ENCODE results near the gene ATIC.
"Not testable (repeated sequence)": the region's sequence is repeated elsewhere in the genome, so short reads cannot be mapped to it uniquely, and the experiment has no call there.

Gene ATIC

DNA sequence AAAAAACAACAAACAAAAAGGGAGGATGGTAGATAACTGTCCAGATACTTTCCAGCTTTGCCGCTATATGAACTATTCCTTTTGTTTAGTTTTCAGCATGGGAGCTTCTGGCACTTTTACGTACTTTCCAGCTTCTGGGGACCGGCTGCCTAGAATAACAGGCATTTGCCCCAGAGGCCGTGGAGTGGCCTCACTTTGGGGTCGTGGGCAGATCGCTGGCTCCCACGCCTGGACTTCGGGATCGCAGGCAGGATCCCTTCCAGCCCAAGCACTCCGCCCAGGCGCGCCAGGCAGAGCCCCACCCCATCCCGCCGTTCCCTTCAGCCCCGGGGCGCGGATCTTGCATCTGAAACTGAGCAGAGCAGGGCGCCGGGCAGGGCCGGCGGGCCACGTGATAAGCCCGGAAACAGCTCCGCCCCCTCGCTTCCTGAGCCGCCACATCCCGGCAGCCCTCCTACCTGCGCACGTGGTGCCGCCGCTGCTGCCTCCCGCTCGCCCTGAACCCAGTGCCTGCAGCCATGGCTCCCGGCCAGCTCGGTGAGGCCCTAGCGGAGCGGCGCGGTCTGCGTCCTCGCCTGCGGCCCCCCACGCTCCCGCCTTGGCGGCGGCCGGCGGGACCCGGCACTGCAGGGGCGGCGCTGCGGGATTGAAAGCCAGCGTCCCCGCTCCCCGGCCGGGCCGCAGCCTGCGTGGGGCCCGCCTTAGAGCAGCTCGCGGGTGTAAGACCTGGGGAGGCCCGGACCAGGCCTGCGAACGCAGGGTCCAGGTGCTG lies at the start of gene ATIC:
TSS of gene ATIC (plus strand) at position 435 of the 772 bp plus-strand sequence. CDS start at position 519, 84 bp downstream.
- peak; percentile 58 to 77 for DNase-seq (ENCODE audit: extremely low read depth in 1 of 2, low read depth in 1 of 2)

GRCh38 chr2:215262303-215262702 lies 49.6 kb upstream of the ATIC start:
- DNase-seq (ENCODE audit: extremely low read depth in 1 of 2, low read depth in 1 of 2), result no peak

GRCh38 chr2:215262741-215263362 lies 49.0 kb upstream of the ATIC start:
- no peak for DNase-seq (ENCODE audit: extremely low read depth in 1 of 2, low read depth in 1 of 2)

DNA sequence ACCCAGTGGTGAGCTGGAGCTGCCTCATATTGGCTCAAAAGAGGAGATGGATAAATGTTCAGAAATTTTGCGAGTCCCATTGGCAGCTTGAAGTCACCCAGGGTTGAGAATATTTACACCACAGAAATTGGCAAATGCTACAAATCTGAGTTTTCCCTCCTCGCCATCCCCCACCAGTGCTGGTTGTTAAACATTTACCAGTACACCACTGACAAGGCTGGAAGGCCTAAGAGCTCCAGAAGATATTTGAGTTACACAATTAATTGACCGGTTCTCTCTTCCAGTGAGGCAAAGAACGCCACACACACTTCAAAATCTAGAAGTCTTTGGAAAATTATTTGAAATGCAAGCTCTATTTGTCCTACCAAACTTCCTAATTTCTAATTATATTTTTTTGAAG lies 47.5 kb upstream of the ATIC start:
- DNase-seq (ENCODE audit: extremely low read depth in 1 of 2, low read depth in 1 of 2), result no peak

DNA sequence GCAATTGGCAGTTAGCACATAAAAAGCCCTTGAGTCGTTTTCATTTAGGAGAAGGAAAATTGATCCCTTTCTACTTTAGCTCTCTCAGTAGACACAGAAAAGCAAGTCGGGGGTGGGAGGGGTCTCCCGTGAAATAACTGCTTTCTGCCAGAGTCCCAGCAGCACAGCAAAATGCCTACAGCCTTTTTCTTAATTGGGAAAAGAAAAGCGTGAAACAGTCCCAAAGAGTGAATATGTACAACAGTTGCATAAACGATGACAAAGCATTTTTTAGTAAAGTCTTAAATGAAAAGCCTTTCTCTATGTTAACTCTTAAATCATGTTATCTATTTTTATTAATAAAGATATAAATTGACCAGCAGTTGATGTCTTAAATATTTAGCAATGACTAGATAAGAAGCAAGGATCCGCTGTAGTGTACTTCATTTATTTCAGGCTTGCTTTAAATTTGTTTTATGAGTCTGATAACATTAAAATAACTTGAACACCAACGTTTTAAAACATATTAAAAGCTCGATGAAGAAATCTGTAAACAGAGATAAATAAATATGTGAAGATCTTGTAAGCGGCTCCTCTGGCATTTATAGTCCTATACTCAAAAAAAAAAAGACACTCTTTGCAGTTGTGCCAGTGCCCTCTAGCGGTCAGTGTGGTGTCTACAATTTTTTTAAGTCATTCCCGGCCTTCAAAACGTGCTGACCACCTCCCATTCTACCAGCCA lies 42.3 kb upstream of the ATIC start:
- DNase-seq (ENCODE audit: extremely low read depth in 1 of 2, low read depth in 1 of 2), result peak; percentile 17 to 34

GRCh38 chr2:215270118-215270451 lies 41.8 kb upstream of the ATIC start:
- no peak for DNase-seq (ENCODE audit: extremely low read depth in 1 of 2, low read depth in 1 of 2)

GRCh38 chr2:215271446-215271845 lies 40.4 kb upstream of the ATIC start:
- no peak for DNase-seq (ENCODE audit: extremely low read depth in 1 of 2, low read depth in 1 of 2)

DNA sequence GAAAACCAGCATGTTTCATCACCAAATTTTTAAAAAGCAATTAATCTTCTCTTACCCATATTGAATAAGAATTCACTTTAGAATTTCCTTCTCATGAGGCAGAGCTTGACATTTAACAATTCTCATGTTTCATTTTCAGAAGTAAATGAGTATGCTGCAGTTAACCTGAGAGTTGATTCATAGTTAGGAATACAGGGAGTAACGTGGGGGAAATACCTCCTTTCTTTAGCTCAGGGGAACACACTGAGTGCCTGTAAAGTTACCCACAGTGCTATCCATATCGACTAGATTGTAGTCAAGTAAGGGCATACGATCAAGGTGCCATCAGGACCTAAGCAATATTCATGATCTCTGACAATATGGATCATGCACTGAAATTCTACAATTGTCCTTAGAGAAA lies 38.9 kb upstream of the ATIC start:
- DNase-seq (ENCODE audit: extremely low read depth in 1 of 2, low read depth in 1 of 2), result no peak

- DNase-seq (ENCODE audit: extremely low read depth in 1 of 2, low read depth in 1 of 2), result no peak
Observed at GRCh38 chr2:215274829-215275228, 37.0 kb upstream of the ATIC start.

DNA sequence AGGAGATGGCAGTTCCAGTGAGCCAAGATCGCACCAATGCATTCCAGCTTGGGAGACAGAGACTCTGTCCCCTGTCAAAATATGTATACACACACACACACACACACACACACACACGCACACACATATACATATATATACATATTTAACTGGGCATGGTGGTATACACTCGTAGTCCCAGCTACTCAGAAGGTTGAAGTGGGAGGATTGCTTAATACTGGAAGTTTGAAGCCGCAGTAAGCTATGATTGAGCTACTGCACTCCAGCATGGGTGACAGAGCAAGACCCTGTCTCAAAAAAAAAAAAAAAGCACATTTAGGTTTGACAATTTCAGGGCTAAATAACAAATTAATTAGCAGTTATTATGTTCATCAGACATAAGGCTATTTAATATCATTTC lies 36.0 kb upstream of the ATIC start:
- no peak for DNase-seq (ENCODE audit: extremely low read depth in 1 of 2, low read depth in 1 of 2)

DNA sequence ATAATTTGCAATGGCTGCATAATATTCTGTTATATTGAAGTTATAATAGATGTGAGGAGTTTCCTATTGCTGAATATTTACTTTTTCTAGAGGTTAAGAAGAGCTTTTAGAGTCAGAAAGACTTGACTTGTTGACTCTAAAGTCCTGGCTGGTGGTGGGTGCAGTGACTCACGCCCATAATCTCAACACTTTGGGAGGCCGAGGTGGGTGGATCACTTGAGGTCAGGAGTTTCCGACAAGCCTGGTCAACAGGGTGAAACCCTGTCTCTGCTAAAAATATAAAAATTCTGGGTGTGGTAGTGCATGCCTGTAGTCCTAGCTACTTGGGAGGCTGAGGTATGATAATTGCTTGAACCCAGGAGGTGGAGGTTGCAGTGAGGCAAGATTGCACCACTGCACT lies 33.9 kb upstream of the ATIC start:
- DNase-seq (ENCODE audit: extremely low read depth in 1 of 2, low read depth in 1 of 2), result no peak

GRCh38 chr2:215280326-215280725 lies 31.5 kb upstream of the ATIC start:
- no peak for DNase-seq (ENCODE audit: extremely low read depth in 1 of 2, low read depth in 1 of 2)

DNA sequence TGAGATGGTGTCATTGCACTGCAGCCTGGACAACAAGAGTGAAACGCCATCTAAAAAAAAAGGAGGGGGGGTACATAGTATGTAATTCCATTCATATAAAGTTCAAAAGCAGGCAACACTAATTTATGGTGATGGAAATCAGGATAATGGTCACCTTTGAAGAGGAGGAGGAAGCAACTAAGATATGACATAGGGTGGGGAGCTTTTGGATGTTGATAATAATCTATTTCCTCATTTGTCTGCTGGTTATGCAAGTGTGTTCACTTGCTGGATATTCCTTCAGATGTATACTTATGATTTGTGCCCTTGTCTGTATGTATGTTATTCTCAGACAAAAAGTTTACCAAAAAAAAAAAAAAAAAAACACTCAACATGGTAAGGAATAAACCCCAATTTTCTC lies 28.6 kb upstream of the ATIC start:
- DNase-seq (ENCODE audit: extremely low read depth in 1 of 2, low read depth in 1 of 2), result no peak

GRCh38 chr2:215286309-215286708 lies 25.6 kb upstream of the ATIC start:
- no peak for DNase-seq (ENCODE audit: extremely low read depth in 1 of 2, low read depth in 1 of 2)

DNA sequence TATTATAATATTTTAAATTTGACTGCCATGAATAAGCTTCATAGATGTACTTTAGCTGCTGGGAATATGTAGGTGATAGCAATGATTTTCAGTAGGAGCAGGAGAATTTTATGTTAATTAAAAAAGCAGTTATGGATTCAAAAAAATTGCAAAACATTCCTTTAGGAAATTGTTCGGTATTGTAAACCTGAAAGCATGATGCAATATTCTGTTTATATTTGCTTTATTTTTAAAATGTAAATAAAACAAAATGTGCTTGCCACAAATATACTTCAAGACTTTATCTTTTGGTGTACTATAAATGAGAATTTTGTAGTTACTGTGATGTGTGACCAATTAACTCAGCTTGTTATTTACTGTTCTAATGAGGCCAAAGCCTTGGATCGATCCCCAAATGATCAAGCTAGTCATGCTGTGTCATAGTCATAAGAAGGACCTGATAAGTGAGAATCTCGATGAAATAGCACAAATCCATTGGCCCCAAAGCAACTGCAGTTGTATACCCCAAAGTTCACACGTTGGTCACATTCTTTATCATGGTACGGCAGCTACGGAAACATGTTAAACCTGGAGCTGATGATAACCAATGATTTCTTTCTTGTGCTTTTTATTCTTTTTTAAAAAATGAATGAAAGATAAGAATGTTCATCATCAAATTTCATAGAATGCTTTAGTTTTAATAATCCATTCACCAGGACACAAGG lies 23.6 kb upstream of the ATIC start:
- DNase-seq (ENCODE audit: extremely low read depth in 1 of 2, low read depth in 1 of 2), result no peak

- no peak for DNase-seq (ENCODE audit: extremely low read depth in 1 of 2, low read depth in 1 of 2)
Observed at GRCh38 chr2:215290980-215291599, 20.8 kb upstream of the ATIC start.

GRCh38 chr2:215293879-215294278 lies 18.0 kb upstream of the ATIC start:
- DNase-seq (ENCODE audit: extremely low read depth in 1 of 2, low read depth in 1 of 2), result no peak

- no peak for DNase-seq (ENCODE audit: extremely low read depth in 1 of 2, low read depth in 1 of 2)
Observed at GRCh38 chr2:215299337-215299859, 12.5 kb upstream of the ATIC start.

DNA sequence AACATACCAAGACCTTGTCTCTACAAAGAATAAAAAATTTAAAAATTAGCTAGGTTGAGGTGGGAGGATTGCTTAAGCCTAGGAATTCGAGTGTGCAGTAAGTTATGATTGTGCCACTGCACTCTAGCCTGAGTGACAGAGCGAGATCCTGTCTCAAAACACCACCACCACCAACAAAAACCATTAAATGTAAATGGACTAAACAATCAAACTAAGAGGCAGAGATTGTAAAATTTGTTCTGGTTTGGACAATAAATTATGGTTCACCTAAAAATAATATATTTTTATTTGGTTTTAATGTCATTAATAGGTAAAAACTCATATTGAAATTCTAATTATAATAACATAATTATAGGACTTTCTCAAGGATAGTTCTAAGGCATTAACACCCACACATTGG lies 9.9 kb upstream of the ATIC start:
- no peak for DNase-seq (ENCODE audit: extremely low read depth in 1 of 2, low read depth in 1 of 2)

GRCh38 chr2:215311259-215311624 lies 617 bp upstream of the ATIC start:
- DNase-seq (ENCODE audit: extremely low read depth in 1 of 2, low read depth in 1 of 2), result not testable (repeated sequence)

GRCh38 chr2:215313255-215313613 lies 1.4 kb downstream of the ATIC start:
- no peak for DNase-seq (ENCODE audit: extremely low read depth in 1 of 2, low read depth in 1 of 2)

Data from activated CD8-positive, alpha-beta memory T cell treated with anti-CD3 and anti-CD28 coated beads for 1 hour (primary cell).